Endothelial cell of umbilical vein (primary cell): ENCODE data around the gene RADIL. TPM values are rescaled to one million over a fixed set of nuclear protein-coding genes. Genes with fewer than 3 reads are reported as not detected.

Experiments
- BruUV-seq: library from RNA; stranded (reverse); fragments of 400-500 nt; replicated peaks from 2 replicates; lab custom pipeline; 2021; lab: Mats Ljungman, UMichigan
- CTCF ChIA-PET: fragments of 300-600, 350-600 bp; sonication (Branson Sonifier 250); formaldehyde crosslinking; loops from one replicate; lab custom pipeline; 2021; ENCODE audit warnings: antibody characterized with exemption, inconsistent platforms; lab: Charles Lee
- POLR2A ChIA-PET: fragments of 300-600, 350-600 bp; sonication (Branson Sonifier 250); formaldehyde crosslinking; loops from one replicate; lab custom pipeline; 2021; ENCODE audit warnings: antibody characterized with exemption, inconsistent platforms; lab: Charles Lee
- DNase-seq: peaks from one replicate; pipeline ENCODE4 v3.0.0-alpha.2; 2011; ENCODE audit warnings: low read depth, low spot score
- FAIRE-seq: peaks from 2 replicates; lab custom pipeline; 2011; peaks lifted over from hg19 to GRCh38; lab: Jason Lieb, UNC
- H2AFZ ChIP-seq: 2 replicates; pipeline ENCODE4 v1.6.0; 2012; ENCODE audit warnings: low read depth, low read length, control low read depth, inconsistent platforms
- H3K27ac ChIP-seq: 2 replicates; pipeline ENCODE4 v1.5.1; 2011; ENCODE audit warnings: low read depth, mild to moderate bottlenecking, control low read depth, low read length, moderate library complexity; ENCODE audit not compliant: insufficient read depth
- H3K27me3 ChIP-seq, 2 experiments: 2 replicates each; pipeline versions ENCODE4 v1.6.0 to v1.6.1; 2011; ENCODE audit warnings: low read length in 2 of 2, mixed read lengths in 1 of 2; ENCODE audit not compliant: control insufficient read depth in 2 of 2, insufficient read depth in 2 of 2
- H3K36me3 ChIP-seq, 2 experiments: 2 replicates in 1 of 2; 3 replicates in 1 of 2; pipeline ENCODE4 v1.5.1; 2011; ENCODE audit warnings: low read length in 2 of 2, mild to moderate bottlenecking in 1 of 2, moderate library complexity in 1 of 2; ENCODE audit not compliant: control insufficient read depth in 2 of 2, insufficient read depth in 2 of 2; ENCODE audit errors: extremely low read depth in 1 of 2
- H3K4me1 ChIP-seq: 3 replicates; pipeline ENCODE4 v1.5.1; 2011; ENCODE audit warnings: mild to moderate bottlenecking, low read length; ENCODE audit not compliant: control insufficient read depth, insufficient read depth; ENCODE audit errors: extremely low read depth
- H3K4me2 ChIP-seq: 2 replicates; pipeline ENCODE4 v1.6.1; 2011; ENCODE audit warnings: low read length, control low read depth, mixed read lengths; ENCODE audit not compliant: insufficient read depth
- H3K4me3 ChIP-seq, 3 experiments: fragments of 200-600 bp in 1 of 3; sonication (generic), shearing (Covaris generic) in 1 of 3; replicated peaks in 1 of 3; 2 replicates each; pipeline ENCODE4 v1.5.1; 2011 to 2016; ENCODE audit warnings: control low read depth in 3 of 3, low read length in 3 of 3, mild to moderate bottlenecking in 2 of 3, inconsistent platforms in 1 of 3, low read depth in 1 of 3, moderate library complexity in 1 of 3; ENCODE audit not compliant: insufficient read depth in 1 of 3
- H3K79me2 ChIP-seq: 2 replicates; pipeline ENCODE4 v1.6.0; 2012; ENCODE audit warnings: low read length, inconsistent platforms; ENCODE audit not compliant: control insufficient read depth, insufficient read depth
- H3K9ac ChIP-seq: replicated peaks from 2 replicates; pipeline ENCODE3; 2011; ENCODE audit warnings: low read length, control low read depth; ENCODE audit not compliant: insufficient read depth; ENCODE audit errors: extremely low read depth
- H3K9me1 ChIP-seq: replicated peaks from 3 replicates; pipeline ENCODE4 v1.6.0; 2011; ENCODE audit warnings: mild to moderate bottlenecking, low read length; ENCODE audit not compliant: control insufficient read depth, insufficient read depth; ENCODE audit errors: extremely low read depth
- H3K9me3 ChIP-seq: replicated peaks from 2 replicates; pipeline ENCODE4 v1.5.1; 2012; ENCODE audit warnings: low read length, inconsistent platforms; ENCODE audit not compliant: control insufficient read depth, insufficient read depth
- H4K20me1 ChIP-seq: replicated peaks from 2 replicates; pipeline ENCODE3; 2011; ENCODE audit warnings: mild to moderate bottlenecking, low read length; ENCODE audit not compliant: control insufficient read depth, insufficient read depth; ENCODE audit errors: extremely low read depth
- GATA2 ChIP-seq: IDR thresholded peaks from 2 replicates; pipeline ENCODE4 v1.7.0; 2011; ENCODE audit warnings: low read depth, mild to moderate bottlenecking, moderate library complexity, mixed read lengths, low read length; ENCODE audit not compliant: insufficient read length, insufficient read depth
- dilution Hi-C: fragments of 300-500 bp; cut with MboI; formaldehyde crosslinking; loops from one replicate; pipeline ENCODE4 v1.15.0; 2019; ENCODE audit warnings: low sequenced_read_pairs; ENCODE audit not compliant: extremely low pct_ligation_motif_present
- intact Hi-C: fragments of 100-400 bp; cut with micrococcal nuclease; formaldehyde crosslinking; loops from one replicate; pipeline ENCODE4 v1.10.0; 2022
- polyA plus RNA-seq, 4 experiments: library from polyadenylated mRNA; depleted of rRNA in 3 of 4; stranded (reverse) in 3 of 4; unstranded in 1 of 4; fragments of >200 nt; gene quantifications; 2 replicates each; pipeline versions ENCODE4 v1.2.1 to v1.2.3, GENCODE V29; 2011 to 2012; ENCODE audit warnings: missing spikeins in 1 of 4
- total RNA-seq: library from RNA; stranded (reverse); gene quantifications from 2 replicates; pipeline ENCODE4 v1.2.3, GENCODE V29; 2021
- TF ChIP-seq, protein P1 (sequence below), 2 donors: IDR thresholded peaks; 1 replicate in 1 of 2; 2 replicates in 1 of 2; pipeline ENCODE4 v1.5.1; 2011; ENCODE audit warnings: low read length in 2 of 2, mild to moderate bottlenecking in 2 of 2, moderate library complexity in 2 of 2, control low read depth in 1 of 2, inconsistent platforms in 1 of 2, low read depth in 1 of 2; ENCODE audit not compliant: insufficient read depth in 1 of 2; ENCODE audit errors: extremely low read depth in 1 of 2

RADIL gene
- total and polyA plus RNA-seq, 2 donors (not counting 3 experiments of a cell fraction or from before 2014, with no cell fraction given): 1.2 to 2.5 TPM

DNA sequence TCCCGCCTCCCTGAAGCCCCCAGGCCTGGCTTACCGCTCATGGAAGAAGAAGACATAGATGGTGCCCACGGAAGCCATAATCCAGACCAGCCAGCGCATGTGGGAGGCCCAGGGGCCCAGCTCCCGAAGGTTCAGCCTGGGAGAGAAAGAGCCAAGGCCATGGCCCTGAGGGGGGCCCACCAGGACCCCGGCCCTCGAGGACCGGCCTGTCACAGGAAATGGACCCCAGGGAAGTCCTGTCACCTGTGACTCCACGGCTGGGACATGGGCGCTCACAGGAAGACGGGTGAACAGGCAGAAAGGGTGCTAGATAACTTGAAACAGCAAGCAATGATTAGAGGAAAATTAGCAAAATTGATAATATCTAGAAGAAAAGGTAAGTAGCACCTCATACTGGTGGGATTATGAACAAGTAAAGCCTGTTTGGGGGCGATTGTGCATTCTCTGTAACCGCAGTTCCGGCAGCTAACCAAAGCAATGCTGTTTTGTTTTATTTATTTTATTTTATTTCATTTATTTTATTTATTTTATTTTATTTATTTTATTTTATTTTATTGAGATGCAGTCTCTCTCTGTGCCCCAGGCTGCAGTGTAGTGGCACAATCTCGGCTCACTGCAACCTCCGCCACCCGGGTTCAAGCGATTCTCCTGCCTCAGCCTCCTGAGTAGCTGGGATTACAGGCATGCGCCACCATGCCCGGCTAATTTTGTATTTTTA lies 27.8 kb upstream of the RADIL start:
- no peak for DNase-seq
- Histone ChIP-seq H3K79me2 (no peaks in the 10 kb centered on the region), H3K9me3 (no peaks in the 10 kb centered on the region), H3K4me2 (no peak overlapping the region), H3K36me3 (no peaks in the 10 kb centered on the region), H3K4me1 (no peaks in the 10 kb centered on the region), H2AFZ (no peak overlapping the region), H3K9me1 (no peaks in the 10 kb centered on the region), H3K4me3 (no peak overlapping the region), H3K27ac (no peak overlapping the region), H3K9ac (no peak overlapping the region), H4K20me1 (no peaks in the 10 kb centered on the region), H3K27me3 (no peaks in the 10 kb centered on the region)
- dilution Hi-C loops: no loop called here
- no TSS peak for BruUV-seq
- ChIA-PET POLR2A (no interaction called here), CTCF (interaction anchor here (0.6 kb wide), 1 partner anchor 119 kb away, joined by 3 read pairs; no protein-coding TSS in a partner anchor)
- TF ChIP-seq GATA2: no peak
- no peak for FAIRE-seq
- intact Hi-C loops: no loop called here

DNA sequence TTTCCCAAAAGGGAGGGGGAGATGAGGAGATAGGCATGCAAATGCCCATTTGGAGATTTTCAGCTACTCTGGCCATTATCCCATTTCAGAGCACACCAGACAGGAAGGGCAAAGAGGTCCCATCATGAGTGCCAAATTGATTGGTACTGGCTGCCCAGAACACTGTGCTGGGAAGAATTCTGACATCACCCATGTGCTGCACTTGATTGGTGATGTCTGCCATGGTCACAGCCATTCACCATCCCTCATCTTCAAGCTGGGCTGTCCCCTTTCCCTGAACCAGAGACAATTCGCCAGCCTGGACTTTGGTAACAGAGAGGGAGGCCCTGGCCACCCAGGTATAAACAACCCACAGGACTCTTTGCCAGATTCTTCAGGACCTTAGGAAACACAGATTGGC lies 23.2 kb upstream of the RADIL start:
- H2AFZ ChIP-seq: no peak overlapping the region
- H3K36me3 ChIP-seq: no peaks in the 10 kb centered on the region
- DNase-seq: no peak
- BruUV-seq: no TSS peak
- dilution Hi-C loops: no loop called here
- H3K79me2 ChIP-seq: no peaks in the 10 kb centered on the region
- H3K4me3 ChIP-seq: no peak overlapping the region
- TF ChIP-seq, protein P1, sequence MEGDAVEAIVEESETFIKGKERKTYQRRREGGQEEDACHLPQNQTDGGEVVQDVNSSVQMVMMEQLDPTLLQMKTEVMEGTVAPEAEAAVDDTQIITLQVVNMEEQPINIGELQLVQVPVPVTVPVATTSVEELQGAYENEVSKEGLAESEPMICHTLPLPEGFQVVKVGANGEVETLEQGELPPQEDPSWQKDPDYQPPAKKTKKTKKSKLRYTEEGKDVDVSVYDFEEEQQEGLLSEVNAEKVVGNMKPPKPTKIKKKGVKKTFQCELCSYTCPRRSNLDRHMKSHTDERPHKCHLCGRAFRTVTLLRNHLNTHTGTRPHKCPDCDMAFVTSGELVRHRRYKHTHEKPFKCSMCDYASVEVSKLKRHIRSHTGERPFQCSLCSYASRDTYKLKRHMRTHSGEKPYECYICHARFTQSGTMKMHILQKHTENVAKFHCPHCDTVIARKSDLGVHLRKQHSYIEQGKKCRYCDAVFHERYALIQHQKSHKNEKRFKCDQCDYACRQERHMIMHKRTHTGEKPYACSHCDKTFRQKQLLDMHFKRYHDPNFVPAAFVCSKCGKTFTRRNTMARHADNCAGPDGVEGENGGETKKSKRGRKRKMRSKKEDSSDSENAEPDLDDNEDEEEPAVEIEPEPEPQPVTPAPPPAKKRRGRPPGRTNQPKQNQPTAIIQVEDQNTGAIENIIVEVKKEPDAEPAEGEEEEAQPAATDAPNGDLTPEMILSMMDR (IDR thresholded peaks at IDR 0.05; ENCODE audit: extremely low read depth in 1 of 2, insufficient read depth in 1 of 2, low read depth in 1 of 2, low read length in 2 of 2): no peak
- H3K27me3 ChIP-seq: peaks cover 0 to 2% of the 10 kb centered on the region in 2 experiments
- ChIA-PET POLR2A (no interaction called here), CTCF (no interaction called here)
- H3K9ac ChIP-seq: no peak overlapping the region
- H3K4me1 ChIP-seq: no peaks in the 10 kb centered on the region
- intact Hi-C loops: no loop called here
- no peak overlapping the region for H3K27ac ChIP-seq
- FAIRE-seq: no peak
- no peaks in the 10 kb centered on the region for H4K20me1 ChIP-seq
- no peaks in the 10 kb centered on the region for H3K9me3 ChIP-seq
- H3K9me1 ChIP-seq: no peaks in the 10 kb centered on the region
- no peak overlapping the region for H3K4me2 ChIP-seq
